ENCODE data around the gene MYF6.

The MYF6 gene

DNA sequence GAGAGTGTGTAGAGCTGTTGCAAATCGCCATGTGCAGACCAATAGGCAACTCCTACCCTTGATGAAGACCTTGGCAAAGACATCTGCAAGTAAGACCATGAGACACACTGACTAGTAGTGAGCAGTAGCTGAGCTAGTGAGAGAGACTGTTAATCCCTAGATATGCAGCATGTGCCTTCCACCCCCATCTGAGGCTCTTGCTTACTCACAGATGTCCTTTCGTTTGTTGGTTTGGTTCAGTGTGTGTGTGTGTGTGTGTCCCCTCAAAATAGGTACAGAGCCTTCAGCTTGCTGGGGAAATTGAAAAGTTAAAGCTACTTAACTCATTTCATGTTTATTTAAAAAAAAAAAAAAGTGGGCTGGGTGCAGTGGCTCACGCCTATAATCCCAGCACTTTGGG, 46.8 kb downstream of the MYF6 start:
- H3K27ac ChIP-seq (ENCODE audit: insufficient read depth, low read length, poor library complexity, severe bottlenecking), result no peak overlapping the region
- no peaks in the 10 kb centered on the region for H3K36me3 ChIP-seq (ENCODE audit: control insufficient read depth, insufficient read depth, low read length)
- H3K9me3 ChIP-seq (ENCODE audit: control insufficient read depth, low read length), result no peaks in the 10 kb centered on the region
- DNase-seq, result no peak
- no peaks in the 10 kb centered on the region for H3K4me1 ChIP-seq (ENCODE audit: control insufficient read depth, insufficient read depth, low read length, poor library complexity, severe bottlenecking)
- H3K4me3 ChIP-seq (ENCODE audit: insufficient read depth, low read depth, low read length, poor library complexity, severe bottlenecking), result no peak overlapping the region
- H3K27me3 ChIP-seq (replicated peaks; ENCODE audit: control insufficient read depth, insufficient read depth, low read length, poor library complexity, severe bottlenecking), result no peaks in the 10 kb centered on the region

DNA sequence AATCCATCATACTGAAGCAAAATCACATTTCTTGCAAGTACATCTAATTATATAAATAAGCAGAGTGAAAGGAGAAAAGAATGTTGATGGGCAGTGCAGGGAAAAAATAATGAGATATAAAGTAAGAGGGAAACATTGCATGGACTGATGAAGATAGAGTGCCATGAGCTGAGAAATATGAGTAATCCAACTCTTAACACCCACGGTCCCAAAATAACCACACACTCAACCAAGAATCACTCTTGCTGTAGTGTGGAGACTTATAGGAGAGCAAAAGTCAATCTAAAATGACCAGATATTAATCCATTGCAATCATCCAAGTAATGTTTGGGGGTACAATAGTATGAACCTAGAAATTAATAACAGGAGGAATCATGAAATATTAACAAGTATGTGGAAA, 49.4 kb downstream of the MYF6 start:
- Histone ChIP-seq H3K27me3 (replicated peaks; ENCODE audit: control insufficient read depth, insufficient read depth, low read length, poor library complexity, severe bottlenecking) (no peaks in the 10 kb centered on the region), H3K27ac (ENCODE audit: insufficient read depth, low read length, poor library complexity, severe bottlenecking) (no peak overlapping the region)
- DNase-seq, result no peak

More for the DNA sequence above, 49.4 kb downstream of the MYF6 start:
- Histone ChIP-seq H3K4me3 (ENCODE audit: insufficient read depth, low read depth, low read length, poor library complexity, severe bottlenecking) (no peak overlapping the region), H3K9me3 (ENCODE audit: control insufficient read depth, low read length) (no peaks in the 10 kb centered on the region), H3K36me3 (ENCODE audit: control insufficient read depth, insufficient read depth, low read length) (no peaks in the 10 kb centered on the region), H3K4me1 (ENCODE audit: control insufficient read depth, insufficient read depth, low read length, poor library complexity, severe bottlenecking) (no peaks in the 10 kb centered on the region)

All from effector memory CD4-positive, alpha-beta T cell (primary cell).